Spinal cord (tissue), 10 donors: Measurements from ENCODE around the gene MED9. TPM values are rescaled to one million over a fixed set of nuclear protein-coding genes. Genes with fewer than 3 reads are reported as not detected.
"Not testable (repeated sequence)": the region's sequence is repeated elsewhere in the genome, so short reads cannot be mapped to it uniquely, and the experiment has no call there.

Experiments used
- DNase-seq, 6 donors: peaks; one replicate each; pipeline versions ENCODE4 v3.0.0 to v3.0.0-alpha.2; 2013 to 2015; ENCODE audit warnings: low spot score in 6 of 6, low read depth in 4 of 6
- H3K27ac ChIP-seq: one replicate; pipeline ENCODE4 v1.5.1; 2013; ENCODE audit warnings: low read depth, low read length, control low read depth
- H3K27me3 ChIP-seq: one replicate; pipeline ENCODE4 v1.6.1; 2013; ENCODE audit warnings: low read length; ENCODE audit not compliant: control insufficient read depth, insufficient read depth
- H3K36me3 ChIP-seq: one replicate; pipeline ENCODE4 v1.6.1; 2013; ENCODE audit warnings: low read length; ENCODE audit not compliant: control insufficient read depth, insufficient read depth
- H3K4me1 ChIP-seq: one replicate; pipeline ENCODE4 v1.6.1; 2013; ENCODE audit warnings: low read length; ENCODE audit not compliant: control insufficient read depth, insufficient read depth
- H3K4me3 ChIP-seq: one replicate; pipeline ENCODE4 v1.5.1; 2013; ENCODE audit warnings: low read depth, low read length, control low read depth
- H3K9me3 ChIP-seq: one replicate; pipeline ENCODE4 v1.6.1; 2013; ENCODE audit warnings: low read length; ENCODE audit not compliant: control insufficient read depth, insufficient read depth
- WGBS: methylation state at CpG from one replicate; pipeline ENCODE4 v1.1.5; 2013; ENCODE audit warnings: missing lambda C conversion rate; ENCODE audit not compliant: insufficient coverage; 5-methylcytosine and 5-hydroxymethylcytosine counted together
- long read RNA-seq, 4 donors: transcript quantifications; one replicate each; lab custom pipeline, GENCODE V29; 2026
- polyA plus RNA-seq, 2 donors: library from polyadenylated mRNA; unstranded; fragments of 120-200 nt; gene quantifications; one replicate each; pipeline ENCODE4 v1.2.1, GENCODE V29; 2013; ENCODE audit not compliant: insufficient read length in 2 of 2
- total RNA-seq, 2 donors: library from RNA; depleted of rRNA in 1 of 2; stranded (reverse); fragments of 120-200 nt in 1 of 2; fragments of >200 nt in 1 of 2; gene quantifications; one replicate each; pipeline versions ENCODE4 v1.2.3 to v1.2.4, GENCODE V29; 2013 to 2014
- donor health status: healthy.

MED9 gene
- total RNA-seq = 10 to 100 TPM; 12.3 to 15.2 TPM
- polyA plus RNA-seq = 10 to 100 TPM; 21.3 to 22.7 TPM
- long read RNA-seq, donor 1, transcript MED9-201 (2 exons, 2,228 nt) = major isoform, 16 of 17 reads
- long read RNA-seq, donor 1, partial matches to known transcripts = 0 of 17 reads
- long read RNA-seq, donor 1, other reads (novel, unspliced or antisense) = 0 of 17 reads
- long read RNA-seq, donor 2, transcript MED9-201 (2 exons, 2,228 nt) = major isoform, 5 of 6 reads
- long read RNA-seq, donor 2, partial matches to known transcripts = 0 of 6 reads
- long read RNA-seq, donor 2, other reads (novel, unspliced or antisense) = 0 of 6 reads
- long read RNA-seq, donor 3, transcript MED9-201 (2 exons, 2,228 nt) = major isoform, 12 of 13 reads
- long read RNA-seq, donor 3, partial matches to known transcripts = 0 of 13 reads
- long read RNA-seq, donor 3, other reads (novel, unspliced or antisense) = 0 of 13 reads
- long read RNA-seq, donor 4, transcript MED9-201 (2 exons, 2,228 nt) = major isoform, 11 of 20 reads
- long read RNA-seq, donor 4, partial matches to known transcripts = 8 of 20 reads
- long read RNA-seq, donor 4, other reads (novel, unspliced or antisense) = 0 of 20 reads

- Histone ChIP-seq H3K27me3 (no peaks in the 10 kb centered on the region), H3K4me1 (peaks cover 11% of the 10 kb centered on the region), H3K27ac (peak within 1 kb of the TSS; percentile 72), H3K9me3 (no peaks in the 10 kb centered on the region), H3K4me3 (peak within 1 kb of the TSS; percentile 86), H3K36me3 (peaks cover 9% of the 10 kb centered on the region)
- peak; percentile 84 to 98 (median 91) for DNase-seq
- WGBS = 0% methylated on average over 47 of the region's 47 CpGs
These were observed at the start of gene MED9 for GRCh38 chr17:17476865-17477467. MED9 (plus strand) TSS chr17:17477000; CDS start chr17:17477042, 42 bp downstream.

GRCh38 chr17:17429222-17429621 lies 47.6 kb upstream of the MED9 start:
- Histone ChIP-seq H3K27me3 (no peaks in the 10 kb centered on the region), H3K4me1 (no peaks in the 10 kb centered on the region), H3K4me3 (no peak overlapping the region), H3K9me3 (no peaks in the 10 kb centered on the region), H3K36me3 (no peaks in the 10 kb centered on the region), H3K27ac (no peak overlapping the region)
- no CpG with 5 or more reads among the region's 2 CpGs for WGBS
- DNase-seq = no peak

- not testable (repeated sequence) for H3K36me3 ChIP-seq, H3K4me3 ChIP-seq, H3K9me3 ChIP-seq, H3K4me1 ChIP-seq, H3K27me3 ChIP-seq, DNase-seq, H3K27ac ChIP-seq
- WGBS = no CpG with 5 or more reads among the region's 4 CpGs
These were observed 45.9 kb upstream of the MED9 start for GRCh38 chr17:17430924-17431323.

GRCh38 chr17:17431605-17432004 lies 45.2 kb upstream of the MED9 start:
- 81% methylated on average over 4 of the region's 6 CpGs for WGBS
- no peaks in the 10 kb centered on the region for H3K4me1 ChIP-seq
- no peaks in the 10 kb centered on the region for H3K36me3 ChIP-seq
- no peaks in the 10 kb centered on the region for H3K9me3 ChIP-seq
- no peak overlapping the region for H3K4me3 ChIP-seq
- DNase-seq = peak in 1 of 6 donors; percentile 36
- no peaks in the 10 kb centered on the region for H3K27me3 ChIP-seq
- H3K27ac ChIP-seq = no peak overlapping the region

- no peaks in the 10 kb centered on the region for H3K27me3 ChIP-seq
- H3K4me1 ChIP-seq = no peaks in the 10 kb centered on the region
- no peak overlapping the region for H3K4me3 ChIP-seq
- no peak overlapping the region for H3K27ac ChIP-seq
- DNase-seq = no peak
- WGBS = 42% methylated on average over 4 of the region's 6 CpGs
- H3K9me3 ChIP-seq = no peaks in the 10 kb centered on the region
- no peaks in the 10 kb centered on the region for H3K36me3 ChIP-seq
These were observed 43.6 kb upstream of the MED9 start for GRCh38 chr17:17433000-17433703.

- H3K36me3 ChIP-seq = no peaks in the 10 kb centered on the region
- no peak for DNase-seq
- no peaks in the 10 kb centered on the region for H3K4me1 ChIP-seq
- H3K9me3 ChIP-seq = no peaks in the 10 kb centered on the region
- H3K4me3 ChIP-seq = no peak overlapping the region
- no peaks in the 10 kb centered on the region for H3K27me3 ChIP-seq
- no peak overlapping the region for H3K27ac ChIP-seq
- 83% methylated on average over 1 of the region's 2 CpGs for WGBS
These were observed 42.3 kb upstream of the MED9 start for GRCh38 chr17:17434477-17434876.

- peak in 1 of 6 donors; percentile 44 for DNase-seq
These were observed 41.5 kb upstream of the MED9 start for GRCh38 chr17:17435323-17435722.

GRCh38 chr17:17437461-17437860 lies 39.3 kb upstream of the MED9 start:
- 92% methylated on average over 4 of the region's 9 CpGs for WGBS
- DNase-seq = no peak
- H3K9me3 ChIP-seq = no peaks in the 10 kb centered on the region

More at GRCh38 chr17:17435323-17435722, 41.5 kb upstream of the MED9 start:
- H3K9me3 ChIP-seq = no peaks in the 10 kb centered on the region
- no peaks in the 10 kb centered on the region for H3K36me3 ChIP-seq
- 41% methylated on average over 3 of the region's 4 CpGs for WGBS
- H3K4me3 ChIP-seq = no peak overlapping the region
- H3K4me1 ChIP-seq = peaks cover 5% of the 10 kb centered on the region
- no peak overlapping the region for H3K27ac ChIP-seq
- H3K27me3 ChIP-seq = no peaks in the 10 kb centered on the region

GRCh38 chr17:17437893-17438292 lies 38.9 kb upstream of the MED9 start:
- Histone ChIP-seq H3K27me3 (no peaks in the 10 kb centered on the region), H3K4me1 (peaks cover 15% of the 10 kb centered on the region), H3K36me3 (no peaks in the 10 kb centered on the region), H3K27ac (no peak overlapping the region), H3K4me3 (no peak overlapping the region), H3K9me3 (no peaks in the 10 kb centered on the region)
- DNase-seq = no peak
- WGBS = no CpG with 5 or more reads among the region's 3 CpGs

More at GRCh38 chr17:17437461-17437860, 39.3 kb upstream of the MED9 start:
- Histone ChIP-seq H3K4me1 (peaks cover 15% of the 10 kb centered on the region), H3K4me3 (no peak overlapping the region), H3K36me3 (no peaks in the 10 kb centered on the region), H3K27ac (no peak overlapping the region), H3K27me3 (no peaks in the 10 kb centered on the region)
